Mammary epithelial cell (primary cell): Measurements from ENCODE around the gene CABLES1.

Experiments used
- CTCF ChIP-seq, 2 donors: IDR thresholded peaks in 1 of 2; conservative IDR thresholded peaks in 1 of 2; 2 replicates each; pipeline ENCODE4 v1.5.1; 2011 to 2012; ENCODE audit warnings: inconsistent platforms in 2 of 2, low read length in 2 of 2, mild to moderate bottlenecking in 2 of 2, control low read depth in 1 of 2, low read depth in 1 of 2; ENCODE audit not compliant: insufficient read depth in 1 of 2; ENCODE audit errors: extremely low read depth in 1 of 2
- EZH2 ChIP-seq: IDR thresholded peaks from 2 replicates; pipeline ENCODE4 v1.6.1; 2012; ENCODE audit warnings: low read length, inconsistent platforms, borderline replicate concordance

GRCh38 chr18:23270986-23271680 lies 135.8 kb downstream of the CABLES1 start:
- no peak for TF ChIP-seq CTCF (conservative IDR thresholded peaks at IDR 0.05 in 1 of 2, IDR thresholded peaks at IDR 0.05 in 1 of 2; ENCODE audit: extremely low read depth in 1 of 2, insufficient read depth in 1 of 2, low read depth in 1 of 2, low read length in 2 of 2)
- TF ChIP-seq EZH2, result no peak
